Left lung (tissue), 10 donors: Measurements from ENCODE around the gene KLC4. TPM values are rescaled to one million over a fixed set of nuclear protein-coding genes. Genes with fewer than 3 reads are reported as not detected.

Experiments
- ATAC-seq: fragments of 200-7000 bp; cut with Tn5 transposase; one replicate; pipeline ENCODE4 v1.9.1; 2020; ENCODE audit warnings: moderate library complexity
- DNase-seq, 4 donors: peaks; one replicate each; pipeline ENCODE4 v3.0.0-alpha.2; 2013 to 2020
- H3K27ac ChIP-seq, 2 donors: fragments of 200-600 bp; sonication (generic) in 1 of 2; one replicate each; pipeline versions ENCODE4 v1.5.0 to v1.8.0; 2020 to 2021
- H3K27me3 ChIP-seq, 2 donors: fragments of 200-600 bp; sonication (generic) in 1 of 2; one replicate each; pipeline versions ENCODE4 v1.5.0 to v1.8.0; 2020 to 2021
- H3K36me3 ChIP-seq, 2 donors: fragments of 200-600 bp; sonication (generic) in 1 of 2; one replicate each; pipeline versions ENCODE4 v1.5.0 to v1.8.0; 2020 to 2021
- H3K4me1 ChIP-seq, 2 donors: fragments of 200-600 bp; one replicate each; pipeline ENCODE4 v1.8.0; 2021
- H3K4me3 ChIP-seq, 2 donors: fragments of 200-600 bp; sonication (generic) in 1 of 2; one replicate each; pipeline versions ENCODE4 v1.5.0 to v1.8.0; 2020 to 2021; ENCODE audit warnings: mild to moderate bottlenecking in 1 of 2
- H3K9me3 ChIP-seq, 2 donors: fragments of 200-600 bp; sonication (generic) in 1 of 2; one replicate each; pipeline versions ENCODE4 v1.5.0 to v1.8.0; 2020 to 2021
- CTCF ChIP-seq, 2 donors: fragments of 200-600 bp; sonication (generic) in 1 of 2; IDR thresholded peaks; one replicate each; pipeline versions ENCODE4 v1.5.0 to v1.8.0; 2021; ENCODE audit warnings: antibody characterized with exemption in 2 of 2
- intact Hi-C, 2 donors: fragments of 100-400 bp; cut with DNase I; formaldehyde crosslinking; loops; one replicate each; pipeline versions ENCODE4 v1.11.2 to v1.14.2; 2022
- polyA plus RNA-seq, 6 donors: library from polyadenylated mRNA; unstranded; fragments of 120-200 nt; gene quantifications; one replicate each; pipeline ENCODE4 v1.2.1, GENCODE V29; 2013; ENCODE audit not compliant: insufficient read length in 6 of 6
- total RNA-seq, 2 donors: library from RNA; stranded (reverse); fragmentation: NEBNext Ultra II Directional; extraction: Animal tissue kit (Norgen Biotek cat#: 25700); gene quantifications; one replicate each; pipeline ENCODE4 v1.2.1, GENCODE V29; 2021
- donor health status: DM: no; HTN: yes; CAD: no.
- donor health status: DM: no; HTN: no; CAD: no.

The KLC4 gene
- total and polyA plus RNA-seq, 8 donors: 20.2 to 55.6 (median 51.3) TPM

- no peak overlapping the region for H3K27ac ChIP-seq
- H3K36me3 ChIP-seq: peaks cover 0 to 99% of the 10 kb centered on the region in 2 donors
- intact Hi-C loops: no loop called here
- no peaks in the 10 kb centered on the region for H3K4me1 ChIP-seq
- H3K9me3 ChIP-seq: no peaks in the 10 kb centered on the region
- no peak for DNase-seq
- no peak for TF ChIP-seq CTCF (IDR thresholded peaks at IDR 0.05)
- H3K4me3 ChIP-seq: no peak overlapping the region
- ATAC-seq: no peak
- no peaks in the 10 kb centered on the region for H3K27me3 ChIP-seq
These were observed 30.3 kb upstream of the KLC4 start for GRCh38 chr6:43029120-43029519.

GRCh38 chr6:43032326-43032725 lies 27.1 kb upstream of the KLC4 start:
- Histone ChIP-seq H3K36me3 (peaks cover 0 to 99% of the 10 kb centered on the region in 2 donors), H3K4me3 (no peak overlapping the region), H3K27ac (no peak overlapping the region), H3K4me1 (no peaks in the 10 kb centered on the region), H3K27me3 (no peaks in the 10 kb centered on the region), H3K9me3 (no peaks in the 10 kb centered on the region)
- no peak for DNase-seq
- TF ChIP-seq CTCF (IDR thresholded peaks at IDR 0.05): no peak
- ATAC-seq: no peak
- intact Hi-C loops: no loop called here

GRCh38 chr6:43033496-43034189 lies 25.8 kb upstream of the KLC4 start:
- no peak overlapping the region for H3K4me3 ChIP-seq
- ATAC-seq (no peak), DNase-seq (no peak)
- peaks cover 0 to 100% of the 10 kb centered on the region in 2 donors for H3K36me3 ChIP-seq
- intact Hi-C loops: no loop called here
- no peak for TF ChIP-seq CTCF (IDR thresholded peaks at IDR 0.05)
- H3K27ac ChIP-seq: no peak overlapping the region
- H3K4me1 ChIP-seq: no peaks in the 10 kb centered on the region
- no peaks in the 10 kb centered on the region for H3K9me3 ChIP-seq
- H3K27me3 ChIP-seq: no peaks in the 10 kb centered on the region

GRCh38 chr6:43034190-43034525 lies 25.3 kb upstream of the KLC4 start:
- Histone ChIP-seq H3K27ac (no peak overlapping the region), H3K27me3 (no peaks in the 10 kb centered on the region), H3K4me1 (no peaks in the 10 kb centered on the region), H3K4me3 (no peak overlapping the region), H3K9me3 (no peaks in the 10 kb centered on the region), H3K36me3 (peaks cover 0 to 100% of the 10 kb centered on the region in 2 donors)
- ATAC-seq: no peak
- DNase-seq: no peak
- intact Hi-C loops: no loop called here
- TF ChIP-seq CTCF (IDR thresholded peaks at IDR 0.05): no peak

GRCh38 chr6:43035495-43036194 lies 23.8 kb upstream of the KLC4 start:
- ATAC-seq: no peak
- Histone ChIP-seq H3K4me3 (no peak overlapping the region), H3K4me1 (no peaks in the 10 kb centered on the region), H3K27ac (no peak overlapping the region), H3K27me3 (no peaks in the 10 kb centered on the region), H3K36me3 (peaks cover 0 to 100% of the 10 kb centered on the region in 2 donors), H3K9me3 (no peaks in the 10 kb centered on the region)
- DNase-seq: no peak
- no peak for TF ChIP-seq CTCF (IDR thresholded peaks at IDR 0.05)
- intact Hi-C loops: no loop called here
